Epithelial cell of esophagus (primary cell): ENCODE data around the gene CSMD2.

Source experiments
- DNase-seq: peaks from one replicate; pipeline ENCODE4 v3.0.0; 2010; ENCODE audit warnings: low read depth
- H3K4me3 ChIP-seq: 2 replicates; pipeline ENCODE4 v1.5.1; 2011; ENCODE audit warnings: mild to moderate bottlenecking, low read length, control low read depth
- CTCF ChIP-seq: IDR thresholded peaks from 2 replicates; pipeline ENCODE4 v1.5.1; 2011; ENCODE audit warnings: low read depth, mild to moderate bottlenecking, low read length, control low read depth, inconsistent platforms; ENCODE audit not compliant: insufficient read depth; ENCODE audit errors: missing control alignments

CSMD2 gene

GRCh38 chr1:33519240-33519884 is 645.7 kb downstream of the CSMD2 start:
- H3K4me3 ChIP-seq, result no peak overlapping the region
- no peak for TF ChIP-seq CTCF
- DNase-seq, result peak; percentile 29

GRCh38 chr1:33517596-33518250 is 647.3 kb downstream of the CSMD2 start:
- no peak for TF ChIP-seq CTCF
- no peak overlapping the region for H3K4me3 ChIP-seq
- no peak for DNase-seq

- no peak overlapping the region for H3K4me3 ChIP-seq
- no peak for TF ChIP-seq CTCF
- no peak for DNase-seq
Measured at GRCh38 chr1:33516891-33517567, 648.0 kb downstream of the CSMD2 start.

- no peak for DNase-seq
- no peak overlapping the region for H3K4me3 ChIP-seq
- TF ChIP-seq CTCF, result no peak
Measured at GRCh38 chr1:33516428-33516827, 648.6 kb downstream of the CSMD2 start.

- no peak for TF ChIP-seq CTCF
- no peak overlapping the region for H3K4me3 ChIP-seq
- DNase-seq, result no peak
Measured at GRCh38 chr1:33515607-33516006, 649.4 kb downstream of the CSMD2 start.

GRCh38 chr1:33515112-33515511 is 649.9 kb downstream of the CSMD2 start:
- no peak for DNase-seq
- no peak overlapping the region for H3K4me3 ChIP-seq
- no peak for TF ChIP-seq CTCF
